Immature natural killer cell (primary cell): ENCODE measurements around the gene TWF2. TPM values are rescaled to one million over a fixed set of nuclear protein-coding genes. Genes with fewer than 3 reads are reported as not detected.

Experiments used
- DNase-seq, 3 donors: peaks; one replicate each; pipeline ENCODE4 v3.0.0; 2022; ENCODE audit warnings: mixed read lengths in 1 of 3
- H3K27ac Mint-ChIP-seq, 6 donors: one replicate each; pipeline ENCODE4 v1.8.0; 2020; ENCODE audit warnings: mixed read lengths in 6 of 6, mild to moderate bottlenecking in 5 of 6, inconsistent platforms in 4 of 6, moderate library complexity in 3 of 6
- H3K27me3 Mint-ChIP-seq, 3 donors: one replicate each; pipeline ENCODE4 v1.8.0; 2020 to 2021; ENCODE audit warnings: low read depth in 3 of 3, mild to moderate bottlenecking in 3 of 3, mixed read lengths in 3 of 3, moderate library complexity in 3 of 3, inconsistent platforms in 1 of 3
- H3K36me3 Mint-ChIP-seq, 3 donors: one replicate each; pipeline ENCODE4 v1.8.0; 2020; ENCODE audit warnings: mixed read lengths in 3 of 3, inconsistent platforms in 2 of 3, mild to moderate bottlenecking in 2 of 3
- H3K4me1 Mint-ChIP-seq, 2 donors: one replicate each; pipeline ENCODE4 v1.8.0; 2020; ENCODE audit warnings: inconsistent platforms in 2 of 2, mild to moderate bottlenecking in 2 of 2, mixed read lengths in 2 of 2, moderate library complexity in 1 of 2
- H3K4me3 Mint-ChIP-seq, 5 donors: one replicate each; pipeline ENCODE4 v1.8.0; 2020; ENCODE audit warnings: mild to moderate bottlenecking in 5 of 5, mixed read lengths in 5 of 5, inconsistent platforms in 3 of 5, moderate library complexity in 3 of 5
- H3K9me3 Mint-ChIP-seq, 6 donors: one replicate each; pipeline ENCODE4 v1.8.0; 2020; ENCODE audit warnings: mild to moderate bottlenecking in 6 of 6, mixed read lengths in 6 of 6, inconsistent platforms in 4 of 6, moderate library complexity in 3 of 6
- polyA plus RNA-seq, 3 donors: library from polyadenylated mRNA; unstranded; fragments of 300-500 nt; fragmentation: Illumina TruSeq; gene quantifications; one replicate each; pipeline ENCODE4 v1.2.3, GENCODE V29; 2021

The TWF2 gene
- polyA plus RNA-seq, 3 donors from 2014 or later: 96.4 to 159 (median 143) TPM

- Mint-ChIP-seq H3K36me3 (no peaks in the 10 kb centered on the region), H3K9me3 (no peaks in the 10 kb centered on the region), H3K27me3 (peaks cover 0 to 2% (median 2%) of the 10 kb centered on the region in 3 donors), H3K4me1 (peaks cover 29 to 34% of the 10 kb centered on the region in 2 donors), H3K27ac (peak overlapping the region; percentile 38 to 87 (median 54)), H3K4me3 (peak overlapping the region; percentile 11 to 66 (median 62))
- no peak for DNase-seq
Observed at GRCh38 chr3:52182691-52183090, 56.3 kb downstream of the TWF2 start.

DNA sequence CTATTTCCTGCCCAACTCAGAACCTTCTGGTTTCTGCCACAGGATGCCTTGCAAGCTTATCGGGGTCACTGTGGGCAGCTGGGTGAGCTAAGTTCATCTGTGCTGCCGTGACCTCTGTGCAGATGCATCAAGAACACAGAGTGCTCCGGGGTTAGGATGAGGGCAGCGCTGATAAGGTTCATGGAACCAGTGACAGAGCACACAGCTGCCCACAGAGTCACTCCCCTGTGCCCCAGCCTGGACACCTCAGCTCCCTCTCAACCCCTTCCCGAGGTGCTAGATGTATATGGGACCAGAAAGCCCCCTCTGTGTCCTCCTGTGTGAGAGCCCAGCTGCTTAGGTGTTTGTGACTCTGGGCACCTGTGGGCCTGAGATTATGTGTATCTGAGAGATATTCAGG, 56.8 kb downstream of the TWF2 start:
- Mint-ChIP-seq H3K4me3 (peak overlapping the region; percentile 11 to 66 (median 62)), H3K4me1 (peaks cover 29 to 34% of the 10 kb centered on the region in 2 donors), H3K9me3 (no peaks in the 10 kb centered on the region), H3K36me3 (no peaks in the 10 kb centered on the region), H3K27me3 (peaks cover 0 to 2% (median 0%) of the 10 kb centered on the region in 3 donors), H3K27ac (peak overlapping the region; percentile 38 to 87 (median 54))
- peak; percentile 21 to 47 (median 37) for DNase-seq

DNA sequence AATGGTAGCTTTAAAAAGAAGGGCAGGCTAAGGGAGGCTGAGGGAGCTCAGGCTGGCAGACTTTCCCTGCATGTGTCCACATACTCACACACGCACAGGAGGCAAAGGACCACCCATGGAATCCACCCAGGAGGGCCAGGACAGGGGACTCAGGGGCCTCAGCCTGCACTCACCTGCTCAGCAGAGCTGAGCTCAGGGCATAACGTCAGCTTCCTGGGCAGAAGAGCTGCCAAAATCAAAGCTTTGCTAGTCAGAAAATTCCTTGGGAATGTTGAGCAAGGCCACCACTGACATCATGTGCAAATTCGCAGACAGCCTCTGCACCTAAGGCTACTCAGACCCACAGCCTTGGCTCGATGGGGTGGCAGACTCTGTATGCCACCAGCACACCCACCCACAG, 57.4 kb downstream of the TWF2 start:
- Mint-ChIP-seq H3K9me3 (no peaks in the 10 kb centered on the region), H3K36me3 (no peaks in the 10 kb centered on the region), H3K27me3 (peaks cover 0 to 2% (median 0%) of the 10 kb centered on the region in 3 donors), H3K27ac (peak overlapping the region in 5 of 6 donors; percentile 41 to 87 (median 62)), H3K4me3 (peak overlapping the region in 2 of 5 donors; percentile 12 to 51), H3K4me1 (peaks cover 29 to 34% of the 10 kb centered on the region in 2 donors)
- DNase-seq: no peak

Other genes with a start within 250 kb of the TWF2 start
- gene RPL29, start 243.3 kb downstream of the TWF2 start, polyA plus RNA-seq: 1,000 to 10,000 TPM in 1 of 3 donors, 100 to 1,000 TPM in 2; 501 to 1,073 (median 800) TPM
- 1 to 10 TPM; 1.2 to 4.3 (median 1.6) TPM for gene DUSP7, start 182.6 kb downstream of the TWF2 start, polyA plus RNA-seq
- gene POC1A, start 84.7 kb downstream of the TWF2 start, polyA plus RNA-seq: 1 to 10 TPM in 2 of 3 donors, not detected in 1; 2.9 to 4.0 TPM
- 10 to 100 TPM; 18.0 to 37.0 (median 27.4) TPM for gene ALAS1, start 41.0 kb downstream of the TWF2 start, polyA plus RNA-seq
- not detected for gene TLR9, start 13.5 kb downstream of the TWF2 start, polyA plus RNA-seq
- gene PPM1M, start 6.6 kb upstream of the TWF2 start, polyA plus RNA-seq: 10 to 100 TPM; 57.1 to 83.6 (median 66.8) TPM
- 10 to 100 TPM; 76.9 to 99.5 (median 81.5) TPM for gene WDR82, start 39.5 kb upstream of the TWF2 start, polyA plus RNA-seq
- 10 to 100 TPM in 2 of 3 donors, 1 to 10 TPM in 1; 8.2 to 14.5 (median 12.1) TPM for gene GLYCTK, start 48.7 kb upstream of the TWF2 start, polyA plus RNA-seq
- gene DNAH1, start 77.2 kb upstream of the TWF2 start, polyA plus RNA-seq: 1 to 10 TPM in 1 of 3 donors, under 1 TPM in 2; 0.31 to 1.8 (median 0.73) TPM
- 10 to 100 TPM in 2 of 3 donors, 1 to 10 TPM in 1; 6.4 to 30.9 (median 13.4) TPM for gene BAP1, start 170.8 kb upstream of the TWF2 start, polyA plus RNA-seq
- 1 to 10 TPM; 4.2 to 9.4 (median 6.8) TPM for gene PHF7, start 171.5 kb upstream of the TWF2 start, polyA plus RNA-seq
- not detected for gene SEMA3G, start 205.9 kb upstream of the TWF2 start, polyA plus RNA-seq
- gene TNNC1, start 214.9 kb upstream of the TWF2 start, polyA plus RNA-seq: not detected
- gene NISCH, start 216.4 kb upstream of the TWF2 start, polyA plus RNA-seq: 10 to 100 TPM; 11.3 to 25.9 (median 12.3) TPM